ENCODE results near the gene ATP13A2.

Gene ATP13A2

DNA sequence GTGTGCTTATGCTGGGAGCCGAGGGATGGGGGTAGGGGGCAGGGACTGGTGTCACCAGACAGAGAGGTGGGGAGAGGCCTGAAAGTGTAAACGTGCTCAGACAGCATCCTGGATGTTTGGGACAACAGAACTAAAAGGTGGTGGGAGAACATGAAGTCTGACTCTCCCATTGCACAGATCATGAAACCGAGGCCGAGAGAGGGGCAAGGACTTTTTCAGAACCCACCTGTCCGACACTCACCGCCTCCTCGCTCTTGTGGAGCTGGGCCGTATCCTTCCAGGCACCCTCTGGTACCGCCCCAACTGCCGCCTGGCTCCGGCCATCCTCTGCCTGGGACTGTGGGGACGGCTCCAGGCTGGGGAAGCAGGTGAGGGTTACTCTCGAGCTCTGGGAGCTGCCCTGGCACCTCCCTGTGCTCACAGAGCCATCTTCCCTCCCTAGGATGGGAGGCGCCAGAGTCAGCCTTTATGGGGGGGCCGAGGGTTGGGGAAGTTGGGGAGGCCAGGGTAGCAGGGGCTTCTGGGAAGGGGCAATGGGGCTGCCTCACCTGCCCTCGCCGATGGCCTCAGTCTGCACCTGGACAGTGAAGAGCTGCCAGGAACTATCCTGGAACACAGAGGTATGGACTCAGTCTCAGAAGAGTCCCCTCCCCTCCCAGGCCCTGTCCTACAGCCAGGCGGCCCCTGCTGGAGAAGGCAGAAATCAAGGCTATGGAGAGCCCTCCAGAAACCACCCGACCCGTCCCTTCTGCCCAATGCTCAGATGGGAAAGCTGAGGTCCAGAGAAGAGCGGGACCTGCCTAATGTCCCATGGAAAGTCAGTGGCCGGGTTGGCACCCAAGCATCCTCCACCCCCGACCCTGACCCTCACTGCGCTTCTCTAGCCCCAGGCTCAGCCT, 7.0 kb downstream of the ATP13A2 start:
- no peak for DNase-seq (ENCODE audit: low read depth in 2 of 2)

DNA sequence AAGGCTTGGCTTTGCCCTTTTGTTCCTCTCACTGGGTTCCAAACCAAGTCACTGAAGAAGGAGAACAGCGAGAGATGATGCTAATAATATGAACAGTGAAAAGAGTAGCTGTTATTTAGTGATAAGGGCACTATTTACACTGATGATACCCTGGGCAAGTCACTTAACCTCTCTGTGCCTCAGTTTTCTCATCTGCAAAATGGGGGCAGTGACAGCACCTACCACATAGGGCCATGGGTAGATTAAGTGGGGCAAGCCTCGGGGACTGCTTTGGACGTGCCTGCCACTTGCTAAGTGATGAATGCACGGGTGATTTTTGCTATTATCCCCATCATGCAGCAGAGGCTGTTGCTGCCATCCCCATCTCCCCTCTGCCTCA, 9.2 kb downstream of the ATP13A2 start:
- DNase-seq (ENCODE audit: low read depth in 2 of 2), result no peak

DNA sequence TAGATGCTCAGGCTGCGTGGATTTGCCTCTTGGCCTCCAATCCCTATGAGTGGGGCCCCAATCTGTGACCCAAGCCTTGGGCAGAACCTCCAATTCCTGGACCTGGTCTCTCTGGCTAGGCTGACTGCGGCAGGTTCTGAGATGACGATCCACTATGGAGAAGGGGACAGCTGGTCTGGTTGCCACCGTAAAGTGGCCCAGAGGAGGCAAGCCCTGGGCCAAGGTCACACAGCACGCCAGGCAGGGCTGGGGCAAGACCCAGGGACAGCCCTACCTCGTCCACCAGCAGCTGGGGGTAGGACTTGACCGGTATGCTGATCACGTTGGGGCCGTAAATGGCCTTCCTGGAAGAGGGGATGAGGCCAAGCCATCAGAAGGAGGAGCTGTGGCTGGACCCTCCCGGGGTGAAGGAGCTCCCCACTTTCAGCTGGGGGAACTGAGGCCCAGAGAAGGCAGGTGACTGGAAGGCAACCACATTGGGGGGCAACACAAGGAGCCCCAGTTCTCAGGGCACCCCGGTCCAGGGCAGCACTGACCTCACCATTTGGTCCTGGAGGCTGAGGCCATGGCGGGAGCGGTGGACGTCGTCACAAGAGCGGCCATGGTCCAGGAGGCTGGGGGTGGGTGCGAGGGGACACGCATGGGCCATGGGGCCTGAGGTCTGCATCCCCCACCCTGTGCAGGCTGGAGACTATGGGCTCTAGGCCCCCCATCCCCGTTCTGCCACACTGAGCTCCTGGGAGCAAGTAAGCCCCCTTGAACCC, 9.8 kb downstream of the ATP13A2 start:
- no peak for DNase-seq (ENCODE audit: low read depth in 2 of 2)

DNA sequence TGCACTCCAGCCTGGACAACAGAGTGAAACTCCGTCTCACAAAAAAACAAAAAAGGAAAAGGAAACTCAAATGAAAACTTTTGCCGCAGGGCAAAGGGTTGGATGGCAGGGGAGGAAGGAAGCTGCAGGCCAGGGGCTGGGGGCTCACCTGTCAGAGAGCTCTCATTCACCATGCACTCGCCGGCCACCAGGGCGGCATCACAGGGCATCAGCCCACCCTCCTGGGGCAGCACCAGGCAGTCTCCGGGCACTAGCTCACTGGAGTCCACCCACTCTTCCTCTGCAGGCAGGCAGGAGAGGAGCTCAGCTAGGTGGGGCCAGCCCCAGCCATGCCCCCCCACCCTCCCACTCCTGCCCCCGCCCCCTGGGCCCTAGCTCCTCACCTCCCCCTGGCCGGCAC, 11.9 kb downstream of the ATP13A2 start:
- no peak for DNase-seq (ENCODE audit: low read depth in 2 of 2)

DNA sequence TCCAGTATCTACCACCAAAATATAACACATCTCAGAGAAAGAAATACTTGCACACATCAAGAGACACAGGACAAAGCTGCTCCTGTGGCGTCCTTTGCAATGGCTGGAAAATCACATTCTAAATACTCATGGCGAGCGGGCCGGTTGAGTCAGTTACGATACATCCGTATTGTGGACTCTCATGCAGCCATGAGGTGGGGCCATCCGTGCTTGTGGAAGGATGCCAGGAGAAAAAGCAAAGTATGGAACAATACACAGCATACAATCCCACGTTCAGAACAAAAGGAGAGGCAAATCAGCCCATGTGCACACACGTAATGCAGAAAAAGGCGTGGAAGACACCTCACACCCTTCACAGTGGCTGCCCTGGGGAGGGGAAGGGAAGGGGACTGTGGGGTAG, 13.1 kb downstream of the ATP13A2 start:
- DNase-seq (ENCODE audit: low read depth in 2 of 2), result no peak

DNA sequence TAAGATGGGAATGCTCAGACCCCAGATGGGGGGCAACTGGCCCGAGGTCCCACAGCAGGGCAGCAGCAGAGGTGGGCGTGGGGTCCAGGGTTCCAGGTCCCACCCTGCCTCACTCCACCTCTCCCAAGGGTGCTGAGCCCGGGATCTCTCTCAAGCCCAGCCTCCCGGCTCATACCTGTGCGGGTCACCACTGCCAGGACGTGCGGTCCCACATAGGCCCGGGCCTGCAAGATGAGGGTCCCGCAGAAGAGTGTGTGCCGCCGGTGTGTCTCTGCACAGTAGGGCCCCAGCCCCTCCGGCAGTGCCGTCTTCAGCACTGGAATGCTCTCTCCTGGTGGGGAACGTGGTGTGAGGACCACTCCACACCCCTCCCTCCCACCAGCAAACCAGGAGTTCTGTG, 14.9 kb downstream of the ATP13A2 start:
- DNase-seq (ENCODE audit: low read depth in 2 of 2), result no peak

DNA sequence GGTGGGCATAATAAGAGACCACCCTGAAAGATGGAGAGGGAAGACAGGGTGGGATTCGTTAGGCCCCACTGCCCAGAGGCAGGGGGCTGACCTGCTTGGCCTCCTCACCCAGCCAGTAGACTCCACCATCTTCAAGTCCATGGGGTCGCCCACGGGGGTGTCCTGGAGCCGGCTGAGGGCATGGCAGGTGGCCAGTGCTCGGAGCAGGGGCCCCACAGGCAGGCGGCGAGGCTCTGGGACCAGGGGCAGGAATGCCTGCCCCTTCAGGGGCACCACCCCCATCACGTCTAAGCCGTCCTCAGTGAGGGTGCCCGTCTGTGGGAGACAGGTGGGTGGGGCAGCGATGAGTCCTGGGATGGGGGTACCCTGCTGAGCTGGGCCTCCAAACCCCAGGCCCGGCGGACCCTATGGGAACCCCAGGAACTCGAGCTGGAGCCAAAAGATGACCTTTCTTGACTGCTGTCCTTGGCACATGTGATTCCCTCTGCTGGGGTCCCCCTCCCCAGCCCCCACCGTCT, 18.1 kb downstream of the ATP13A2 start:
- DNase-seq (ENCODE audit: low read depth in 2 of 2), result no peak

DNA sequence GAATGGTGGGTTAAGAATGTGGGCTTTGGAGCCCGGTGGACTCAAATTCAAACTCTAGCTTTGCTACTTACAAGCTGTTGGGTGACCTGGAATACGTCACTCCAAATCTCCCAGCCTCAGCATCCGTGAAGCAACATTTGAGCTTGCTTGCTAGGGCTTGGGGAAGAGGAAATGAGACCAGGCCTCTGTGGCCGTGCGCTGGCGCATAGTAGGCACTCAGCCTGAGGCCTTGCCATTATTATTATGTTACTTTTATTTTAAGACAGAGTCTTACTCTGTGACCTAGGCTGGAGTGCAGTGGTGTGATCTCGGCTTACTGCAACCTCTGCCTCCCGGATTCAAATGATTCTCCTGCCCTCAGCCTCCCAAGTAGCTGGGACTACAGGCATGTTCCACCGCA, 19.1 kb downstream of the ATP13A2 start:
- DNase-seq (ENCODE audit: low read depth in 2 of 2), result no peak

DNA sequence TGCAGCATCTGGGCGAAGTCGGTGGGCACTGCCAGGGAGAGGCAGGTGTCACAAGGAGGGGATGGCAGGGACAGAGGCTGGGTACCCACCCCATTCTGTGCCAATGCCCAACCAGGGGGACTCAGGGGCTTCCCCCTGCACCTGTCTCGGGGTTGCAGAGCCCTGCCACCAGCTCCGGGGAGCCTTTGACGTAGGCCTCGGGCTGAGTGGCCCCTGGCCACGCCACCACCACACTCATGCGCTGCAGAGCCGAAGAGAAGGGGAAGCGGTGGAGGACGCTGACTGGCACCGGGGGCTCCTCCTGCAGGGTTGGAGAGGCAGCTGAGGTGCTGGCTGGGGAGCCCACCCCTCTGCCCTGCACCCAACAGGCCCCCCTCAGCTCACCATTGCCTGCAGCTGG, 19.6 kb downstream of the ATP13A2 start:
- no peak for DNase-seq (ENCODE audit: low read depth in 2 of 2)

DNA sequence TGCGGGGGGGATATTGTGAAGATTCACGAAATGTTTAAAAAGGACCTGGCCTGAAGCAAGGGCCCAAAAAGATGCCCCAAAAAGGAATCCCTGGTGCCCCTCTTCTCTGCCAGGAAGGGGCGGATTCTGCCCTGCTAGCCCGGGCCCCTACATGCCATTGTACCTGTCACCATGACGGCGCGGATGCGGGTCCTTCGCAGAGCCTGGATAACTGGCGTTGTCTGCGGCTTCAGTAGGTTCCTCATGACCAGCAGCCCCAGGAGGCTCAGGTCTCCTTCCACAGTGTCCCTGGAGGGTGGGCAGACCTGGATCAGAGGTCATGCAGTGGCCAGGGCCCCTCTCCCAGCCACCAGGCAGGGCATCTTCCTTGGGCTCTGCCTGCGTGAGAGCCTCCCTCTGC, 20.2 kb downstream of the ATP13A2 start:
- no peak for DNase-seq (ENCODE audit: low read depth in 2 of 2)

DNA sequence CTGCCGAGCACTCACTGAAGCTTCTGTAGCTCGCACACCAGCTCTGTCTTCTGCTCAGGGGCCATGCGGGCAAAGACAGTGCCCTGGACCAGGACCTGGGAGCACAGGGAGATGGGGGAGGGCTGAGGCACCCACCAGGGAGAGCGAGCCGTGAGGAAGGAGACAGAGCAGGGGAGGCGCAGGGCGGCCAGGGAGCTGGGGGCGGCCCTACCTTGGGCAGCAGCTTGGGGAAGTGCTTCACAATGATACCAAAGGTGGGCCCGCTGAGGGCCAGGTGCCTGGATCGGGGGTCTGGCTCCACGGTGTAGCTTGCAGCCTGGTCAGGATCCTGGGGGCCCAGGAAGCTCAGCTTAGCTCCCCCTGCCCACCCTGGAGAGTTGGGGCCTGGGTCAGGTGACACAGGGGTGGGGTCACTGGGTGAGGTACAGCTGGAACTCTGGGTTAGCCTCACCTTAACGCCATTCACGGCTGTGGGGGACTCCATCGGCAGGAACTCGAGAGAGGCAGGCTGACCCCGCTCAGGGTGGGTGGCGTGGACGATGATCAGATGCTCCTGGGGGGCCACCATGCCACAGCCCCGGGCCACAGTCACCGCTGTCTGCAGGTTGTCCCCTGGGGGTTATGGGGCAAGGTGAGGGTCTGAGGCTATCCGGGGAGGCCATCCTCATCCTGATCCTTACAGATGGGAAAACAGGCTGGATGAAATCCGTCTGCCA, 21.9 kb downstream of the ATP13A2 start:
- DNase-seq (ENCODE audit: low read depth in 2 of 2), result no peak

DNA sequence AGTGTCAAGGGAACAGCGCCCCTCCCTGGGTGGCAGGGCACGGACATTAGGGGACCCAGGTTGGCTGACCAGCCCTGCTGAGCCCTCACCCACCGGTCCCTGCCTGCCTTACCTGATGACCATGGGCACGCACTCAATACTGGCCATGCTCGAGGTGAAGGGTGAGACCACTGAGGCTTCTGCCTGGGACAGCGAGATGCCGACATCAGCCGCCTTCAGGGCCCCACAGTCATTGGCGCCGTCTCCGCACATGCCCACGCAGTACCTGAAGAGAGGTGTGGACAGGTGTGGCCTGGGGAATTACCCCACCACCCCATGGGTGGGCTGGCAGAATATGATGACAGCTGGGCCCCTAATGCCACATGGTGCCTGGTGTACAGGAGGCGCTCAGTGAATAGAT, 23.5 kb downstream of the ATP13A2 start:
- DNase-seq (ENCODE audit: low read depth in 2 of 2), result no peak

DNA sequence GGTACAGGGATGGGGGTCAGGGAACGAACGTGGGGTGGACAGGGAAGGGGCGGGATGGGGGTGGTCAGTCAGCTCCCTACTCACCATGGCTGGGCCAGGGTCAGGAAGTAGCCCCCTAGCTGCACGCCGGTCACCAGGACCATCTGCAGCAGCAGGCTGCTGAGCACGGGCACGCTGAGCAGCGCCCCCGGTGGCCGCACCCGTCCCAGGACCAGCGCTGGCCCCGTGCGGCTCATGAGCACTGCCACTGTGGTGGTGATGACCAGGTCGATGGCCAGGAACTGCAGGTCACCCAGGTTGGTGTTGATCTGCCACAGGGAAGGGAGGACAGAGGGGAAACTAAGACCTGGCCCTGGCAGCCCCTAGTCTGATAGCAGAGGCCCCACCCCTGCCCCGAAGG, 24.8 kb downstream of the ATP13A2 start:
- DNase-seq (ENCODE audit: low read depth in 2 of 2), result no peak

DNA sequence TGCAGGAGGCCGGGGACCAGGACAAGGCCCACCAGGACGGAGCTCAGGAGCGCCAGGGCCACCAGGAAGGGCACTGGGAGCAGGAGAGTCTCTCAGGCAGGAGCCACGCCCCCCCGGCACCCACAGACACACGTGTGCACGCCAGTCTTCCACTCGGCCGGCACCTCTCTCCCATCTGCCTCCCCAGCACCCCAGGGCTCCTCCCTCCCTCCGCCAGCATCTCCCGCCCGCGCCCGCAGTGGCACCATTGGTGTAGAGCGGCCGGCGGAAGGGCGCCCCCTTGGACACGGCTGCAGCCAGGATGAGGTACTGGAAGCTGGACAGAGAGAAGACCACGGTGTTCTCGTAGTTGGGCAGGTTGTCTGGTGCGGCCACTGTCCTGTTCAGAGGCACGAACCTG, 25.2 kb downstream of the ATP13A2 start:
- no peak for DNase-seq (ENCODE audit: low read depth in 2 of 2)

DNA sequence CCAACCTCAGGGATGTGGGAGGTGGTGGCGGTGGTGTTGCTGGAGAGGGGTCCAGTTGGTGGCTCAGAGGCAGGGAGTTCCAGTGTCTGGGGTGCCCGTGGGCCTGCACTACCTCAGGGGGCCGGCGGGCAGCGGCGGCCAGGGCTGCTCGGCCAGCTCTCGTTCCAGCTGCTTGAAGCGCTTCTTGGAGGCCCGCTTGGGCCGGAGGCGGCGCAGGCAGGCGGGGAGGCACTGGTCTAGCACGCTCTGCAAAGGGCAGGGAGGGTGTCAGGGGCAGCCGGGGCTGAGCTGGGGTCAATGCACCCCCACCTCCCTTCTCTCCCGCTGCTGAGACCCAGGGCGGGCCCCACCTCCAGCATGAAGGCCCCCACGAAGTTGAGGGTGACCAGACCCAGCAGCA, 25.6 kb downstream of the ATP13A2 start:
- no peak for DNase-seq (ENCODE audit: low read depth in 2 of 2)

DNA sequence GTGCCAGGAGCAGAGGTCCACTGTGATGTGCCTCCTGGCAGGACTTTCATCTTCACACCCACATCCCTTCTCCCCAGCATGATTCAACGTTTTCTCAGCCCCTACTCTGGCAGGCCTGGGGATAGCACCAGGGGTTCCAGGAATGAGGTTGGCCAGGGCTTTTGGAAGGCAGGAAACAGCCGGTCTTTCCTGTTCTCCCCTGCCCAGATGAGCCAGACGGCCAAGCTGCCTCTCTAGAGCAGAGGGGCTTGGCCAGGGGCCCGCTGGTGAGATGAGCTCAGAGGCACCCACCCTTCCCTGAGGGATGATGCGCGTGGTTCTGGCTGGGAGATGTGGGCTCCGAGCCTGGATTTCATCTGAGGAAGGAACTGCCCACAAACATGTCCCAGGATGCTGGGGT, 27.0 kb downstream of the ATP13A2 start:
- peak; percentile 77 to 78 for DNase-seq (ENCODE audit: low read depth in 2 of 2)

DNA sequence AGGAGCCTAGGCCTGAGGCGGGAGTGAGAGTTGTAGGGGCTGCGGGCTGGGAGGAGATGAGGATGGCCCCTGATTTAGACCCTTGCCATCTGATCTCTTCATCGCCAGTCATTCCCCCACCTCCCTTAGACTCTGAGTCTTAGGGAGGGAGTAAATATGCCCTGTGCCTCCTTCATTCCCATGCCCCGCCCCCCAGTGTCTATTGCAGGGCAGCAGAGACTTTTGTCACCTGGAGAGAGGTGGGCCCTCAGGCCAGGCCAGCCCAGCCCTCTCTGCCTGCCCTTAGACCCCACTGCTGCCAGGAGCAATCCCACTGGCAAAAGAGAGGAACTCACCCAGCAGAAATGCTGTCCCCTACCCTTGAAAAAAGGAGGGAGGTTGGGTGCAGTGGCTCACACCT, 28.1 kb downstream of the ATP13A2 start:
- DNase-seq (ENCODE audit: low read depth in 2 of 2), result no peak

DNA sequence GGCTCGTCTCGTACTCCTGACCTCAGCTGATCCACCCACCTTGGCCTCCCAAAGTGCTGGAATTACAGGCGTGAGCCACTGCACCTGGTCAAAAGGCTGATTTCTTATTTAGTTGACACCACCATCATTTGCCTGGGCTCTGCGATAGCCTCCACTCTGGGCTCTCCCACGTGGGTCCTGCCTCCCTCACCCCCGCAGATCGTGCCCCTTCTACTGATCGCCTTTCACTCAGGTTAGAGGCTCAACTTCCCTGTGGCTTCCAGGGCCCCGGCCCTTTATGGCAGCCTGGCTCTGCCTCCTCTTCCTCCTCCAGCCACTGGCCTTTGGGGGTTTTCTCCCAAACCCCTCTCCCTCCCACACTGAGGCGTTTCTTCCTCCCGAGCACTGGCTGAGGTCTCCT, 28.8 kb downstream of the ATP13A2 start:
- no peak for DNase-seq (ENCODE audit: low read depth in 2 of 2)

DNA sequence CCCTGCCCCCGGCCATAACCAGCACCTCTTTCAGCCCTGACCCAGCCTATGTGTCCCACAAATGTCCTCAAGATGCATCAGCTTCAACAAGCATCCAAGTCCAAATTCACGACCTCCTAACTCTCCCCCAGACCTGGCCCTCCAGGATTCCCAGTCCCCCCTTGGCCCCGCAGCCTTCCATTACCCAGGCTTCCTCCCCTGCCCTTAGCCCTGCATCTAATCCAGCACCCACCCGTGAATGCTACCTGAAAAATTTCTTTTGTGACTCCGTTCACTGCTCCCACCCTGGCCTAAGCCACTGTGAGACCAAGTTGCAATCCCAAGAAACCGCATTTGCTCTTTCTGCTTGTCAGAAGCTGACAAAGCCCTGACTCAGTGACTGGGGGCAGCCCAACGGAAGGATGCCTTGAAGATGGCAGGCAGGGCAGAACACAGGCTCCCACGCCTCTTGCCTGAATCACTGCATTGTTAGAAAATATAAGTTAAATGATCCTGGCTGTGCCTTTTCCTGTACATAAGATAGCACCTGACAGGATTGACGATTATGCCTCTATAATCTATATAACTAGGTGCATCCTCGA, 30.4 kb downstream of the ATP13A2 start:
- peak; percentile 48 to 55 for DNase-seq (ENCODE audit: low read depth in 2 of 2)

DNA sequence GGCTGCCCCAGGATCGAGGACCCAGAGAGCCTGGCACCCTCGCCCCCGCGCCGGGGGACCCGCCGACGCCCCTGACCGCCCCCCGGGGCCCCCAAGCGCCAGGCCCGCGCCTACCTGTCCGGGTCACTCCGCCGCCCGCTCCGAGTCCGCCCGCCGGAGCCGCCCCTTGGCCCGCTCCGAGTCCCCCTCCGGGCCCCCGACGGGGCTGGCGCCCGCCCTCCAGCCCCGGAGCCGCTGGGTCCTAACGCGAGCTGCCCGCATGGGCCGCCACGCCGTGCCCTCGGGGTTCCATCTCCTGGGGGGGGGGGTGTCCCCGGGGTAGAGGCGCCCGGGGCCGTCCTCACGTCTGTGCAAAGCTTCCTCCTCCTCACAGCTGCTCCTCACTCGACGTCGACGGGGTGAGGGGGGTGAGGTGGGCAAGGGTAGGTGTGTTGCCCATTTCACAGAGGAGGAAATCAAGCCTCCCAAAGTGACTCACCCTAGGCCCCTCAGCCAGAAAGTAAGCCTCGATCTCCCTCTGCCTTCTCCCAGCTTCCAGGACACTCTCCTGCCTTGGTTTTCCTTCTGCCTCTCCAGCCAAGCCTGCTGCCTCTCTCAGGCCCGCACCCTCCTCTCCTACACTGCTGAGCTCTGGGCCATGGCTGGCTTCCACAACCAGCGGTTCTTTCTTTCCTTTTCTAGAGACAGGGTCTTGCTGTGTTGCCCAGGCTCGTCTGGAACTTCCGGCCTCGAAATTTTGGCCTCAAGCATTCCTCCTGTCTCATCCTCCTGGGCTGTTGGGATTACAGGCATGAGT, 31.1 kb downstream of the ATP13A2 start, which contains the start of gene MFAP2:
MFAP2 (minus strand) TSS at position 148 of the 796 bp plus-strand sequence. CDS start 2,347 bp downstream, outside the sequence.
- DNase-seq (ENCODE audit: low read depth in 2 of 2), result no peak

Data from fibroblast of skin of left quadriceps (primary cell).